IPS-11a (cell line): Measurements from ENCODE around the gene MCC.

ENCODE experiments used
- H3K4me3 ChIP-seq: one replicate; pipeline ENCODE4 v1.5.1; 2013; ENCODE audit warnings: low read depth, low read length, control low read depth

Gene MCC

GRCh38 chr5:113017881-113018635 is 470.2 kb downstream of the MCC start:
- H3K4me3 ChIP-seq = no peak overlapping the region

- H3K4me3 ChIP-seq = no peak overlapping the region
Measured at GRCh38 chr5:113005454-113005853, 482.8 kb downstream of the MCC start.

GRCh38 chr5:113003763-113004162 is 484.5 kb downstream of the MCC start:
- no peak overlapping the region for H3K4me3 ChIP-seq

- H3K4me3 ChIP-seq = no peak overlapping the region
Measured at GRCh38 chr5:113002423-113002822, 485.8 kb downstream of the MCC start.

GRCh38 chr5:113000466-113000865 is 487.8 kb downstream of the MCC start:
- H3K4me3 ChIP-seq = no peak overlapping the region

GRCh38 chr5:112998296-112998695 is 490.0 kb downstream of the MCC start:
- no peak overlapping the region for H3K4me3 ChIP-seq

- no peak overlapping the region for H3K4me3 ChIP-seq
Measured at GRCh38 chr5:112996830-112997374, 491.4 kb downstream of the MCC start.

GRCh38 chr5:112995764-112996618 is 492.3 kb downstream of the MCC start:
- H3K4me3 ChIP-seq = no peak overlapping the region

GRCh38 chr5:112986224-112986623 is 502.0 kb downstream of the MCC start:
- no peak overlapping the region for H3K4me3 ChIP-seq

- H3K4me3 ChIP-seq = no peak overlapping the region
Measured at GRCh38 chr5:112983363-112983762, 504.9 kb downstream of the MCC start.

- H3K4me3 ChIP-seq = peak overlapping the region; percentile 5
Measured at GRCh38 chr5:112979723-112980122, 508.5 kb downstream of the MCC start.

GRCh38 chr5:112978836-112979235 is 509.4 kb downstream of the MCC start:
- peak overlapping the region; percentile 31 for H3K4me3 ChIP-seq

GRCh38 chr5:112977440-112977861 is 510.8 kb downstream of the MCC start:
- peak overlapping the region; percentile 89 for H3K4me3 ChIP-seq

- H3K4me3 ChIP-seq = peak within 1 kb of the TSS; percentile 89
Measured at GRCh38 chr5:112976432-112977309, 511.6 kb downstream of the MCC start, which contains the start of gene DCP2. Gene DCP2 (plus strand): TSS chr5:112976798. CDS start chr5:112976934, 136 bp downstream.

- H3K4me3 ChIP-seq = peak overlapping the region; percentile 89
Measured at GRCh38 chr5:112975721-112976431, 512.4 kb downstream of the MCC start.

GRCh38 chr5:112974901-112975300 is 513.4 kb downstream of the MCC start:
- no peak overlapping the region for H3K4me3 ChIP-seq

- no peak overlapping the region for H3K4me3 ChIP-seq
Measured at GRCh38 chr5:112973904-112974303, 514.3 kb downstream of the MCC start.

GRCh38 chr5:112973036-112973435 is 515.2 kb downstream of the MCC start:
- H3K4me3 ChIP-seq = no peak overlapping the region
